K562 (cell line): ENCODE results near the gene BIRC5. TPM values are rescaled to one million over a fixed set of nuclear protein-coding genes. Genes with fewer than 3 reads are reported as not detected.
A peak's percentile ranks its signal among the peaks of the same experiment; 100 is the strongest.

Experiments used
- CBFA2T2 ChIP-seq: fragments of 450-650 bp; conservative IDR thresholded peaks from 2 replicates; pipeline ENCODE4 v1.6.1; 2017; ENCODE audit warnings: mild to moderate bottlenecking
- DIDO1 ChIP-seq: fragments of 450-650 bp; IDR thresholded peaks from 2 replicates; pipeline ENCODE4 v1.6.1; 2016; ENCODE audit warnings: low read depth, missing biosample characterization, missing genetic modification characterization
- HMG20A ChIP-seq: fragments of 450-650 bp; formaldehyde crosslinking; conservative IDR thresholded peaks from 2 replicates; pipeline ENCODE4 v1.4.0; 2020; ENCODE audit warnings: mild to moderate bottlenecking, mixed read lengths
- HMG20B ChIP-seq: fragments of 250-450 bp; sonication (Bioruptor Pico); IDR thresholded peaks from 2 replicates; pipeline ENCODE4 v1.5.0; 2021; ENCODE audit warnings: mild to moderate bottlenecking
- HOXB6 ChIP-seq: fragments of 250-450 bp; sonication (Bioruptor Pico); IDR thresholded peaks from 2 replicates; pipeline ENCODE4 v1.5.1; 2022; ENCODE audit warnings: mild to moderate bottlenecking, borderline replicate concordance
- MEF2D ChIP-seq: conservative IDR thresholded peaks from 2 replicates; pipeline ENCODE4 v1.6.1; 2016; ENCODE audit warnings: low read depth, missing genetic modification characterization, missing compliant biosample characterization
- NCOA2 ChIP-seq, 2 experiments: fragments of 450-650 bp; IDR thresholded peaks; 2 replicates each; pipeline ENCODE4 v1.6.1; 2018; ENCODE audit warnings: mild to moderate bottlenecking in 2 of 2, moderate library complexity in 1 of 2; ENCODE audit not compliant: partially characterized antibody in 2 of 2
- NEUROD1 ChIP-seq: fragments of 150-350 bp; IDR thresholded peaks from 2 replicates; pipeline ENCODE4 v1.6.1; 2014; ENCODE audit warnings: borderline replicate concordance, low read length, low read depth; ENCODE audit not compliant: partially characterized antibody
- SMAD1 ChIP-seq: fragments of 150-350 bp; IDR thresholded peaks from 2 replicates; pipeline ENCODE4 v1.6.1; 2014; ENCODE audit warnings: low read length, low read depth; ENCODE audit not compliant: partially characterized antibody
- SMAD4 ChIP-seq: fragments of 250-450 bp; sonication (Bioruptor Pico); conservative IDR thresholded peaks from 2 replicates; pipeline ENCODE4 v1.8.0; 2021; ENCODE audit warnings: inconsistent platforms, mild to moderate bottlenecking, moderate library complexity
- TAF15 ChIP-seq: fragments of 200-400 bp; formaldehyde crosslinking; IDR thresholded peaks from 2 replicates; pipeline ENCODE4 v1.6.1; 2017; ENCODE audit warnings: mild to moderate bottlenecking, low read depth, low read length, moderate library complexity
- TRIM28 ChIP-seq: fragments of 450-650 bp; IDR thresholded peaks from 2 replicates; pipeline ENCODE4 v1.6.1; 2017
- ZNF143 ChIP-seq: sonication (generic); formaldehyde crosslinking; IDR thresholded peaks from 2 replicates; pipeline ENCODE4 v1.9.0; 2022; ENCODE audit warnings: mild to moderate bottlenecking, missing genetic modification reagents
- ZNF695 ChIP-seq: fragments of 450-650 bp; formaldehyde crosslinking; IDR thresholded peaks from 2 replicates; pipeline ENCODE4 v1.4.0; 2020; ENCODE audit warnings: mild to moderate bottlenecking, moderate library complexity
- ZNF699 ChIP-seq: fragments of 250-450 bp; sonication (Bioruptor Pico); IDR thresholded peaks from 2 replicates; pipeline ENCODE4 v1.8.0; 2021; ENCODE audit warnings: mild to moderate bottlenecking, moderate library complexity; ENCODE audit not compliant: insufficient replicate concordance
- ZSCAN29 ChIP-seq: fragments of 450-650 bp; IDR thresholded peaks from 2 replicates; pipeline ENCODE4 v1.6.1; 2017
- polyA plus RNA-seq, 8 experiments: library from polyadenylated mRNA; depleted of rRNA in 4 of 8; stranded (reverse) in 5 of 8; unstranded in 3 of 8; fragments of >200 nt; fragmentation: Nextera tagmentation in 2 of 8; fragmentation: Illumina TruSeq in 1 of 8; extraction: Ambion mirVana in 2 of 8; extraction: Trizol in 1 of 8; gene quantifications; 2 replicates each; pipeline versions ENCODE4 v1.2.1 to v1.2.3, GENCODE V29; 2011 to 2014; ENCODE audit warnings: inconsistent platforms in 1 of 8, missing spikeins in 1 of 8
- total RNA-seq, 7 experiments: library from RNA; depleted of rRNA in 6 of 7; stranded (reverse); fragments of >200 nt in 6 of 7; fragmentation: Illumina TruSeq in 2 of 7; extraction: Trizol in 2 of 7; gene quantifications; 2 replicates each; pipeline versions ENCODE4 v1.2.1 to v1.2.3, GENCODE V29; 2011 to 2021; ENCODE audit warnings: low replicate concordance in 1 of 7
- TF ChIP-seq, protein P1 (sequence below): fragments of 250-450 bp; sonication (Bioruptor Pico); IDR thresholded peaks from 2 replicates; pipeline ENCODE4 v1.4.0; 2020; ENCODE audit warnings: borderline replicate concordance
- TF ChIP-seq, protein P2 (sequence below): fragments of 250-450 bp; sonication (Bioruptor Pico); IDR thresholded peaks from 2 replicates; pipeline ENCODE4 v1.5.0; 2022; ENCODE audit warnings: mild to moderate bottlenecking
- TF ChIP-seq, protein P3 (sequence below): fragments of 450-650 bp; IDR thresholded peaks from 2 replicates; pipeline ENCODE4 v1.6.1; 2018; ENCODE audit warnings: mild to moderate bottlenecking, low read depth; ENCODE audit not compliant: partially characterized antibody
- TF ChIP-seq, protein P4 (sequence below): fragments of 450-650 bp; IDR thresholded peaks from 2 replicates; pipeline ENCODE4 v1.6.1; 2016
- TF ChIP-seq, protein P5 (sequence below), 2 experiments: fragments of 200-800 bp in 1 of 2; sonication (Bioruptor generic) in 1 of 2; sonication (generic) in 1 of 2; formaldehyde crosslinking in 1 of 2; IDR thresholded peaks in 1 of 2; conservative IDR thresholded peaks in 1 of 2; 2 replicates each; pipeline versions ENCODE4 v1.5.0 to v1.6.1; 2016 to 2020; ENCODE audit warnings: missing compliant biosample characterization in 1 of 2, missing genetic modification characterization in 1 of 2, missing genetic modification reagents in 1 of 2

BIRC5 gene
- total and polyA plus RNA-seq, 9 of the 15 experiments (the other 6 are each of a cell fraction or from before 2014, with no cell fraction given), result 64.4 to 140 (median 101) TPM

DNA sequence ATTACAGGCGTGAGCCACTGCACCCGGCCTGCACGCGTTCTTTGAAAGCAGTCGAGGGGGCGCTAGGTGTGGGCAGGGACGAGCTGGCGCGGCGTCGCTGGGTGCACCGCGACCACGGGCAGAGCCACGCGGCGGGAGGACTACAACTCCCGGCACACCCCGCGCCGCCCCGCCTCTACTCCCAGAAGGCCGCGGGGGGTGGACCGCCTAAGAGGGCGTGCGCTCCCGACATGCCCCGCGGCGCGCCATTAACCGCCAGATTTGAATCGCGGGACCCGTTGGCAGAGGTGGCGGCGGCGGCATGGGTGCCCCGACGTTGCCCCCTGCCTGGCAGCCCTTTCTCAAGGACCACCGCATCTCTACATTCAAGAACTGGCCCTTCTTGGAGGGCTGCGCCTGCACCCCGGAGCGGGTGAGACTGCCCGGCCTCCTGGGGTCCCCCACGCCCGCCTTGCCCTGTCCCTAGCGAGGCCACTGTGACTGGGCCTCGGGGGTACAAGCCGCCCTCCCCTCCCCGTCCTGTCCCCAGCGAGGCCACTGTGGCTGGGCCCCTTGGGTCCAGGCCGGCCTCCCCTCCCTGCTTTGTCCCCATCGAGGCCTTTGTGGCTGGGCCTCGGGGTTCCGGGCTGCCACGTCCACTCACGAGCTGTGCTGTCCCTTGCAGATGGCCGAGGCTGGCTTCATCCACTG lies at the start of gene BIRC5 (continued):
- TF ChIP-seq, protein P1, sequence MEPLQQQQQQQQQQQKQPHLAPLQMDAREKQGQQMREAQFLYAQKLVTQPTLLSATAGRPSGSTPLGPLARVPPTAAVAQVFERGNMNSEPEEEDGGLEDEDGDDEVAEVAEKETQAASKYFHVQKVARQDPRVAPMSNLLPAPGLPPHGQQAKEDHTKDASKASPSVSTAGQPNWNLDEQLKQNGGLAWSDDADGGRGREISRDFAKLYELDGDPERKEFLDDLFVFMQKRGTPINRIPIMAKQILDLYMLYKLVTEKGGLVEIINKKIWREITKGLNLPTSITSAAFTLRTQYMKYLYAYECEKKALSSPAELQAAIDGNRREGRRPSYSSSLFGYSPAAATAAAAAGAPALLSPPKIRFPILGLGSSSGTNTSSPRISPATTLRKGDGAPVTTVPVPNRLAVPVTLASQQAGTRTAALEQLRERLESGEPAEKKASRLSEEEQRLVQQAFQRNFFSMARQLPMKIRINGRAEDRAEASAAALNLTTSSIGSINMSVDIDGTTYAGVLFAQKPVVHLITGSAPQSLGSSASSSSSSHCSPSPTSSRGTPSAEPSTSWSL (CRISPR knock-in tag), result no peak
- TF ChIP-seq SMAD1, result peak; percentile 53
- TF ChIP-seq, protein P2, sequence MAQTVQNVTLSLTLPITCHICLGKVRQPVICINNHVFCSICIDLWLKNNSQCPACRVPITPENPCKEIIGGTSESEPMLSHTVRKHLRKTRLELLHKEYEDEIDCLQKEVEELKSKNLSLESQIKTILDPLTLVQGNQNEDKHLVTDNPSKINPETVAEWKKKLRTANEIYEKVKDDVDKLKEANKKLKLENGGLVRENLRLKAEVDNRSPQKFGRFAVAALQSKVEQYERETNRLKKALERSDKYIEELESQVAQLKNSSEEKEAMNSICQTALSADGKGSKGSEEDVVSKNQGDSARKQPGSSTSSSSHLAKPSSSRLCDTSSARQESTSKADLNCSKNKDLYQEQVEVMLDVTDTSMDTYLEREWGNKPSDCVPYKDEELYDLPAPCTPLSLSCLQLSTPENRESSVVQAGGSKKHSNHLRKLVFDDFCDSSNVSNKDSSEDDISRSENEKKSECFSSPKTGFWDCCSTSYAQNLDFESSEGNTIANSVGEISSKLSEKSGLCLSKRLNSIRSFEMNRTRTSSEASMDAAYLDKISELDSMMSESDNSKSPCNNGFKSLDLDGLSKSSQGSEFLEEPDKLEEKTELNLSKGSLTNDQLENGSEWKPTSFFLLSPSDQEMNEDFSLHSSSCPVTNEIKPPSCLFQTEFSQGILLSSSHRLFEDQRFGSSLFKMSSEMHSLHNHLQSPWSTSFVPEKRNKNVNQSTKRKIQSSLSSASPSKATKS (CRISPR knock-in tag), result no peak
- peak; percentile 98 for TF ChIP-seq ZNF143 (CRISPR knock-in tag)
- TF ChIP-seq TRIM28, result no peak
- no peak for TF ChIP-seq ZNF699 (CRISPR knock-in tag)
- TF ChIP-seq NEUROD1, result no peak
- TF ChIP-seq ZSCAN29, result no peak
- TF ChIP-seq, protein P3, sequence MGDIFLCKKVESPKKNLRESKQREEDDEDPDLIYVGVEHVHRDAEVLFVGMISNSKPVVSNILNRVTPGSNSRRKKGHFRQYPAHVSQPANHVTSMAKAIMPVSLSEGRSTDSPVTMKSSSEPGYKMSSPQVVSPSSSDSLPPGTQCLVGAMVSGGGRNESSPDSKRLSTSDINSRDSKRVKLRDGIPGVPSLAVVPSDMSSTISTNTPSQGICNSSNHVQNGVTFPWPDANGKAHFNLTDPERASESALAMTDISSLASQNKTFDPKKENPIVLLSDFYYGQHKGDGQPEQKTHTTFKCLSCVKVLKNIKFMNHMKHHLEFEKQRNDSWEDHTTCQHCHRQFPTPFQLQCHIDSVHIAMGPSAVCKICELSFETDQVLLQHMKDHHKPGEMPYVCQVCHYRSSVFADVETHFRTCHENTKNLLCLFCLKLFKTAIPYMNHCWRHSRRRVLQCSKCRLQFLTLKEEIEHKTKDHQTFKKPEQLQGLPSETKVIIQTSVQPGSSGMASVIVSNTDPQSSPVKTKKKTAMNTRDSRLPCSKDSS, result no peak
- TF ChIP-seq, protein P4, sequence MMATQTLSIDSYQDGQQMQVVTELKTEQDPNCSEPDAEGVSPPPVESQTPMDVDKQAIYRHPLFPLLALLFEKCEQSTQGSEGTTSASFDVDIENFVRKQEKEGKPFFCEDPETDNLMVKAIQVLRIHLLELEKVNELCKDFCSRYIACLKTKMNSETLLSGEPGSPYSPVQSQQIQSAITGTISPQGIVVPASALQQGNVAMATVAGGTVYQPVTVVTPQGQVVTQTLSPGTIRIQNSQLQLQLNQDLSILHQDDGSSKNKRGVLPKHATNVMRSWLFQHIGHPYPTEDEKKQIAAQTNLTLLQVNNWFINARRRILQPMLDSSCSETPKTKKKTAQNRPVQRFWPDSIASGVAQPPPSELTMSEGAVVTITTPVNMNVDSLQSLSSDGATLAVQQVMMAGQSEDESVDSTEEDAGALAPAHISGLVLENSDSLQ, result no peak
- no peak for TF ChIP-seq CBFA2T2
- peak; percentile 49; the same call in 1 of the 2 replicates for TF ChIP-seq SMAD4 (CRISPR knock-in tag)
- no peak for TF ChIP-seq NCOA2 (IDR thresholded peaks at IDR 0.05; ENCODE audit: partially characterized antibody in 2 of 2)
- no peak for TF ChIP-seq HMG20A (CRISPR knock-in tag)
- TF ChIP-seq TAF15, result no peak
- TF ChIP-seq, protein P5, sequence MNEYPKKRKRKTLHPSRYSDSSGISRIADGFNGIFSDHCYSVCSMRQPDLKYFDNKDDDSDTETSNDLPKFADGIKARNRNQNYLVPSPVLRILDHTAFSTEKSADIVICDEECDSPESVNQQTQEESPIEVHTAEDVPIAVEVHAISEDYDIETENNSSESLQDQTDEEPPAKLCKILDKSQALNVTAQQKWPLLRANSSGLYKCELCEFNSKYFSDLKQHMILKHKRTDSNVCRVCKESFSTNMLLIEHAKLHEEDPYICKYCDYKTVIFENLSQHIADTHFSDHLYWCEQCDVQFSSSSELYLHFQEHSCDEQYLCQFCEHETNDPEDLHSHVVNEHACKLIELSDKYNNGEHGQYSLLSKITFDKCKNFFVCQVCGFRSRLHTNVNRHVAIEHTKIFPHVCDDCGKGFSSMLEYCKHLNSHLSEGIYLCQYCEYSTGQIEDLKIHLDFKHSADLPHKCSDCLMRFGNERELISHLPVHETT (CRISPR knock-in tag; conservative IDR thresholded peaks at IDR 0.05 in 1 of 2, IDR thresholded peaks at IDR 0.05 in 1 of 2), result peak in 1 of 2 experiments; percentile 54; a peak in 1 of 4 replicates
- no peak for TF ChIP-seq MEF2D
- TF ChIP-seq DIDO1 (tag), result no peak
- TF ChIP-seq ZNF695, result no peak
- no peak for TF ChIP-seq HMG20B (CRISPR knock-in tag)
- no peak for TF ChIP-seq HOXB6
